HEK293 (cell line): ENCODE results near the gene EN1.

Experiments
- CTCF ChIP-seq: fragments of 450-650 bp; formaldehyde crosslinking; IDR thresholded peaks from 2 replicates; pipeline ENCODE4 v1.5.1; 2016; ENCODE audit warnings: missing biosample characterization, missing genetic modification characterization
- HOXA7 ChIP-seq: sonication (generic); formaldehyde crosslinking; IDR thresholded peaks from 2 replicates; pipeline ENCODE4 v1.8.1; 2022; ENCODE audit warnings: missing genetic modification reagents, borderline replicate concordance
- MYNN ChIP-seq: fragments of 450-650 bp; formaldehyde crosslinking; IDR thresholded peaks from 2 replicates; pipeline ENCODE4 v1.5.1; 2016; ENCODE audit warnings: missing biosample characterization, missing genetic modification characterization, borderline replicate concordance
- ZBTB8A ChIP-seq: fragments of 450-650 bp; formaldehyde crosslinking; IDR thresholded peaks from 2 replicates; pipeline ENCODE4 v1.5.1; 2016; ENCODE audit warnings: missing biosample characterization, missing genetic modification characterization
- ZNF16 ChIP-seq: fragments of 450-650 bp; formaldehyde crosslinking; IDR thresholded peaks from 2 replicates; pipeline ENCODE4 v1.5.1; 2016; ENCODE audit warnings: low read depth, missing biosample characterization, missing genetic modification characterization
- ZNF2 ChIP-seq: fragments of 450-650 bp; formaldehyde crosslinking; IDR thresholded peaks from 2 replicates; pipeline ENCODE4 v1.5.1; 2016; ENCODE audit warnings: missing biosample characterization, missing genetic modification characterization
- ZNF24 ChIP-seq: fragments of 450-650 bp; formaldehyde crosslinking; IDR thresholded peaks from 2 replicates; pipeline ENCODE4 v1.5.1; 2016; ENCODE audit warnings: missing biosample characterization, missing genetic modification characterization
- ZNF324 ChIP-seq: fragments of 450-650 bp; formaldehyde crosslinking; IDR thresholded peaks from 2 replicates; pipeline ENCODE4 v1.5.1; 2016; ENCODE audit warnings: missing biosample characterization, missing genetic modification characterization
- ZNF366 ChIP-seq: fragments of 450-650 bp; formaldehyde crosslinking; conservative IDR thresholded peaks from 2 replicates; pipeline ENCODE4 v1.5.1; 2016; ENCODE audit warnings: missing biosample characterization, missing genetic modification characterization
- ZNF449 ChIP-seq: fragments of 450-650 bp; formaldehyde crosslinking; IDR thresholded peaks from 2 replicates; pipeline ENCODE4 v1.5.1; 2017; ENCODE audit warnings: missing biosample characterization, mild to moderate bottlenecking, missing genetic modification characterization, moderate library complexity
- ZNF521 ChIP-seq: fragments of 450-650 bp; formaldehyde crosslinking; IDR thresholded peaks from 2 replicates; pipeline ENCODE4 v1.5.1; 2017; ENCODE audit warnings: missing biosample characterization, mild to moderate bottlenecking, missing genetic modification characterization
- TF ChIP-seq, protein P1 (sequence below): fragments of 450-650 bp; formaldehyde crosslinking; IDR thresholded peaks from 2 replicates; pipeline ENCODE4 v1.5.1; 2016; ENCODE audit warnings: missing biosample characterization, missing genetic modification characterization, borderline replicate concordance
- TF ChIP-seq, protein P2 (sequence below): fragments of 450-650 bp; formaldehyde crosslinking; IDR thresholded peaks from 2 replicates; pipeline ENCODE4 v1.5.1; 2016; ENCODE audit warnings: missing biosample characterization, missing genetic modification characterization, low read depth
- TF ChIP-seq, protein P3 (sequence below): fragments of 450-650 bp; formaldehyde crosslinking; IDR thresholded peaks from 2 replicates; pipeline ENCODE4 v1.5.1; 2016; ENCODE audit warnings: missing biosample characterization, missing genetic modification characterization

DNA sequence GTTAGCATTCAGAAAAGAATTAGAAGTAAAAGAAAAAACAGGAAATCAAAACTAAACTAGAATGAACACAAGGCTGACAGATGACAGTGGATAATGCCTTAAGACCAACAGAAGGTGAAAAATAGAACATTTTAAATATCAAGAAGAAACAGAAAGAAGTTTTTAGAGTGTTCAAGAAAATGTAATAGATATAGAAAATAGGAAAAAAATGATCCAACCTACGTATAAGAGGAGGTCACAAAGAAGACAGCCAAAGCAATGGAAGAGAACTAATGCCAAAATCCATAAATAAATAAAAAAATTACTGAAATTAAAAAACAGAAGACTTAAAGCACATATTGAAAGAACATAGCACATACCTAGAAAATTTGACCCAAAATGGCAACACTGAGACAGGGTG, 42.5 kb upstream of the EN1 start:
- TF ChIP-seq, protein P1, sequence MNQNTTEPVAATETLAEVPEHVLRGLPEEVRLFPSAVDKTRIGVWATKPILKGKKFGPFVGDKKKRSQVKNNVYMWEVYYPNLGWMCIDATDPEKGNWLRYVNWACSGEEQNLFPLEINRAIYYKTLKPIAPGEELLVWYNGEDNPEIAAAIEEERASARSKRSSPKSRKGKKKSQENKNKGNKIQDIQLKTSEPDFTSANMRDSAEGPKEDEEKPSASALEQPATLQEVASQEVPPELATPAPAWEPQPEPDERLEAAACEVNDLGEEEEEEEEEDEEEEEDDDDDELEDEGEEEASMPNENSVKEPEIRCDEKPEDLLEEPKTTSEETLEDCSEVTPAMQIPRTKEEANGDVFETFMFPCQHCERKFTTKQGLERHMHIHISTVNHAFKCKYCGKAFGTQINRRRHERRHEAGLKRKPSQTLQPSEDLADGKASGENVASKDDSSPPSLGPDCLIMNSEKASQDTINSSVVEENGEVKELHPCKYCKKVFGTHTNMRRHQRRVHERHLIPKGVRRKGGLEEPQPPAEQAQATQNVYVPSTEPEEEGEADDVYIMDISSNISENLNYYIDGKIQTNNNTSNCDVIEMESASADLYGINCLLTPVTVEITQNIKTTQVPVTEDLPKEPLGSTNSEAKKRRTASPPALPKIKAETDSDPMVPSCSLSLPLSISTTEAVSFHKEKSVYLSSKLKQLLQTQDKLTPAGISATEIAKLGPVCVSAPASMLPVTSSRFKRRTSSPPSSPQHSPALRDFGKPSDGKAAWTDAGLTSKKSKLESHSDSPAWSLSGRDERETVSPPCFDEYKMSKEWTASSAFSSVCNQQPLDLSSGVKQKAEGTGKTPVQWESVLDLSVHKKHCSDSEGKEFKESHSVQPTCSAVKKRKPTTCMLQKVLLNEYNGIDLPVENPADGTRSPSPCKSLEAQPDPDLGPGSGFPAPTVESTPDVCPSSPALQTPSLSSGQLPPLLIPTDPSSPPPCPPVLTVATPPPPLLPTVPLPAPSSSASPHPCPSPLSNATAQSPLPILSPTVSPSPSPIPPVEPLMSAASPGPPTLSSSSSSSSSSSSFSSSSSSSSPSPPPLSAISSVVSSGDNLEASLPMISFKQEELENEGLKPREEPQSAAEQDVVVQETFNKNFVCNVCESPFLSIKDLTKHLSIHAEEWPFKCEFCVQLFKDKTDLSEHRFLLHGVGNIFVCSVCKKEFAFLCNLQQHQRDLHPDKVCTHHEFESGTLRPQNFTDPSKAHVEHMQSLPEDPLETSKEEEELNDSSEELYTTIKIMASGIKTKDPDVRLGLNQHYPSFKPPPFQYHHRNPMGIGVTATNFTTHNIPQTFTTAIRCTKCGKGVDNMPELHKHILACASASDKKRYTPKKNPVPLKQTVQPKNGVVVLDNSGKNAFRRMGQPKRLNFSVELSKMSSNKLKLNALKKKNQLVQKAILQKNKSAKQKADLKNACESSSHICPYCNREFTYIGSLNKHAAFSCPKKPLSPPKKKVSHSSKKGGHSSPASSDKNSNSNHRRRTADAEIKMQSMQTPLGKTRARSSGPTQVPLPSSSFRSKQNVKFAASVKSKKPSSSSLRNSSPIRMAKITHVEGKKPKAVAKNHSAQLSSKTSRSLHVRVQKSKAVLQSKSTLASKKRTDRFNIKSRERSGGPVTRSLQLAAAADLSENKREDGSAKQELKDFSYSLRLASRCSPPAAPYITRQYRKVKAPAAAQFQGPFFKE (tag by site-specific recombination): no peak
- TF ChIP-seq ZNF449 (tag by site-specific recombination): no peak
- TF ChIP-seq, protein P2, sequence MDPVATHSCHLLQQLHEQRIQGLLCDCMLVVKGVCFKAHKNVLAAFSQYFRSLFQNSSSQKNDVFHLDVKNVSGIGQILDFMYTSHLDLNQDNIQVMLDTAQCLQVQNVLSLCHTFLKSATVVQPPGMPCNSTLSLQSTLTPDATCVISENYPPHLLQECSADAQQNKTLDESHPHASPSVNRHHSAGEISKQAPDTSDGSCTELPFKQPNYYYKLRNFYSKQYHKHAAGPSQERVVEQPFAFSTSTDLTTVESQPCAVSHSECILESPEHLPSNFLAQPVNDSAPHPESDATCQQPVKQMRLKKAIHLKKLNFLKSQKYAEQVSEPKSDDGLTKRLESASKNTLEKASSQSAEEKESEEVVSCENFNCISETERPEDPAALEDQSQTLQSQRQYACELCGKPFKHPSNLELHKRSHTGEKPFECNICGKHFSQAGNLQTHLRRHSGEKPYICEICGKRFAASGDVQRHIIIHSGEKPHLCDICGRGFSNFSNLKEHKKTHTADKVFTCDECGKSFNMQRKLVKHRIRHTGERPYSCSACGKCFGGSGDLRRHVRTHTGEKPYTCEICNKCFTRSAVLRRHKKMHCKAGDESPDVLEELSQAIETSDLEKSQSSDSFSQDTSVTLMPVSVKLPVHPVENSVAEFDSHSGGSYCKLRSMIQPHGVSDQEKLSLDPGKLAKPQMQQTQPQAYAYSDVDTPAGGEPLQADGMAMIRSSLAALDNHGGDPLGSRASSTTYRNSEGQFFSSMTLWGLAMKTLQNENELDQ (tag by site-specific recombination): no peak
- TF ChIP-seq CTCF: no peak
- TF ChIP-seq ZNF2 (tag by site-specific recombination): no peak
- no peak for TF ChIP-seq ZNF24 (tag by site-specific recombination)
- no peak for TF ChIP-seq MYNN
- no peak for TF ChIP-seq ZNF366 (tag by site-specific recombination)
- TF ChIP-seq ZNF16 (tag by site-specific recombination): no peak
- no peak for TF ChIP-seq ZNF521 (tag by site-specific recombination)
- TF ChIP-seq, protein P3, sequence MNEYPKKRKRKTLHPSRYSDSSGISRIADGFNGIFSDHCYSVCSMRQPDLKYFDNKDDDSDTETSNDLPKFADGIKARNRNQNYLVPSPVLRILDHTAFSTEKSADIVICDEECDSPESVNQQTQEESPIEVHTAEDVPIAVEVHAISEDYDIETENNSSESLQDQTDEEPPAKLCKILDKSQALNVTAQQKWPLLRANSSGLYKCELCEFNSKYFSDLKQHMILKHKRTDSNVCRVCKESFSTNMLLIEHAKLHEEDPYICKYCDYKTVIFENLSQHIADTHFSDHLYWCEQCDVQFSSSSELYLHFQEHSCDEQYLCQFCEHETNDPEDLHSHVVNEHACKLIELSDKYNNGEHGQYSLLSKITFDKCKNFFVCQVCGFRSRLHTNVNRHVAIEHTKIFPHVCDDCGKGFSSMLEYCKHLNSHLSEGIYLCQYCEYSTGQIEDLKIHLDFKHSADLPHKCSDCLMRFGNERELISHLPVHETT (tag by site-specific recombination): no peak
- no peak for TF ChIP-seq HOXA7 (CRISPR knock-in tag)
- no peak for TF ChIP-seq ZNF324 (tag by site-specific recombination)
- TF ChIP-seq ZBTB8A: no peak
